GM18909 (cell line): ENCODE results near the gene TRAM2.
"Not testable (repeated sequence)": the region's sequence is repeated elsewhere in the genome, so short reads cannot be mapped to it uniquely, and the experiment has no call there.

Experiments
- ATAC-seq: cut with Tn5 transposase; IDR thresholded peaks from one replicate; pipeline ENCODE4 v1.9.1; 2021; ENCODE audit warnings: mild to moderate bottlenecking; ENCODE audit not compliant: unreplicated experiment, poor library complexity

TRAM2 gene

DNA sequence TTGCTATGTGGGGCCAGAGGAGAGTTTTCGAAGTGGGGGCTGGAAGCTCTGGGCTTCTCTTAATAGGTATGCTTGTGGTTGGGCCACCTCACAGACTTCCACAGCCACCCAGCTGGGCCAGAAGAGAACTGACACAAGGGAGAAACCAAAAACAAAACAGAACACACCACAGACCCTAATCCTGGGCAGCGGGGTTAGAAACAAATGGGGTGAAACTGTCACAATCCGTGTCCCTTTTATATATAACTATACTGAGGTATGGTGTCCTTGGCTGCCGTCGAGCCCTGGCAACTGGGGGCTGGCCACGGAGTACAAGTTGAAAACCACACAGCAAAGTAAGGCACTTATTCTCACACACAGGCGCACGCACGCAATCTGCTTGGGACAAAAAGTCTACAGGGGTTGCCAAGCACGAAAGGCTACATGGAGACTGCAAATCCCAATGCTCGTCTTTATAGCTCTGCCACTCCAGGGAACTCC is 78.3 kb downstream of the TRAM2 start:
- peak; percentile 53 for ATAC-seq

DNA sequence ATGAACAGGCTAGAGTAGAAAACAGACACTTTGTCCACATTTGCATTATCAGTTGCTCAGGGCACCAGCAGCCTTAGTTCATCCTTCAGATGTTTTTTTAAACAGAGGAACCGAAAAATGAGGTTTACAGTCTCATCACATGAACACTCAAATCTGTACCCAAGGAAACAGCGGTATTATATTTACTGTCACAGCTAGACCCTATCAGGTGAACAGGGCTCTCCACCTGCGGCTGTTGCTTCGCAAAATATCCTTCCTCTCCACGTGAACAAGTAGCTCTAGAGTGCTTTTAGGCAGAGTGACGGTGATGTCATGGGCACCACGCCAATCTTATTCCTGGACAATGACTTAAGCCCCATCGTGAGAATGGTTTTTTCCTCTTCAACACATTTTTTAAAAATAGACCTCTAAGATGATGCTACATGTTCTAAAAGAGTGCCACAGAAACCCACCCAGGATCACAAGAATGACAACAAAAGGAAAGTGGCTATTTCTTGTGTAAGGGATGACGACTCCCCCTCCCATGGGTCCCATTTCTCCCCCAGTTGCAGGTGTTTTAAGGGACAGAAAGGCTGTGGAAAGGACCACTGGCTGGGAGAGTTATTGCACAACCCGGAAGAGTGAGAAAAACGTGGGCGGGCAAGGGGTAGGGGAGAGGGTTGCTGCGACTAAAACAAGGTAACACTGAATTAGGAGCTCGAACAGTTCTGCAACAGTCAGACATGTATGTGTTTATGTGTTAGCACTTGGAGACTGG is 79.0 kb downstream of the TRAM2 start:
- peak; percentile 89 for ATAC-seq

DNA sequence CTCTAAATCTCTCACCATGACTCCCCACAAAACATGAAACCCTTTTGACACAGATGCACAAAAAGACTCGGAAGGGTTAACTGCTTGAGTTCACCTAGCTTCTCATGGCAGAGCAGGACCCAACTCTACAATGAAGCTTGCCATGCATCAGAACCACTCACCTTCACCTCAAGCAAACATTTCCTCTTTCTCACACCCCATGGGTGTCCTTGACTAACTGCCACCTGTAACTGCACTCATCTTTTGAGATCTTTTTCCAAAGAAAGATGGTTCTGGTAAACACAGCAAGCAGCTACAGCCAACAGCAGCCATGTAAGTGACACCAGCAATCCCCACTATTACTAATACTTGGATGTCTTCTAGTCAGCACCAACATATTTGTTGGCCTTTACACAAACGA is 80.2 kb downstream of the TRAM2 start:
- ATAC-seq, result no peak

DNA sequence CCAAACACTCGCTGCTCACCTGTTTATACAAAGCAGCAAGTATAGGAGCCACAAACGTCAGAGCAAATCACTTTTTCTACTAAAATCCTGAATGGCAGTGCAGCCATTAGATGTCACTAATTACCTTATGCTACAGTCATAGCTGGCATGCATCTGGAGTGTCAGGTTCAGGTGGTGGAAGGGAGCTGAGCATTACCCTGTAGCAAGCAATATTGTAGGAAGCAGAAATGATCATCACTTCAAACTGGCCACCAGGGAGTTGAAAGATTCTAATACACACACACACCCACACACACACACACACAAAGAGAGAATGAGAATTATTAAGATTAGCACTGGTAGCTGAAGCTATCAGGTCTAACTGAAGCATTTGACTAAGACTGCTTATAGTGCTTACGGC is 80.9 kb downstream of the TRAM2 start:
- ATAC-seq, result no peak

DNA sequence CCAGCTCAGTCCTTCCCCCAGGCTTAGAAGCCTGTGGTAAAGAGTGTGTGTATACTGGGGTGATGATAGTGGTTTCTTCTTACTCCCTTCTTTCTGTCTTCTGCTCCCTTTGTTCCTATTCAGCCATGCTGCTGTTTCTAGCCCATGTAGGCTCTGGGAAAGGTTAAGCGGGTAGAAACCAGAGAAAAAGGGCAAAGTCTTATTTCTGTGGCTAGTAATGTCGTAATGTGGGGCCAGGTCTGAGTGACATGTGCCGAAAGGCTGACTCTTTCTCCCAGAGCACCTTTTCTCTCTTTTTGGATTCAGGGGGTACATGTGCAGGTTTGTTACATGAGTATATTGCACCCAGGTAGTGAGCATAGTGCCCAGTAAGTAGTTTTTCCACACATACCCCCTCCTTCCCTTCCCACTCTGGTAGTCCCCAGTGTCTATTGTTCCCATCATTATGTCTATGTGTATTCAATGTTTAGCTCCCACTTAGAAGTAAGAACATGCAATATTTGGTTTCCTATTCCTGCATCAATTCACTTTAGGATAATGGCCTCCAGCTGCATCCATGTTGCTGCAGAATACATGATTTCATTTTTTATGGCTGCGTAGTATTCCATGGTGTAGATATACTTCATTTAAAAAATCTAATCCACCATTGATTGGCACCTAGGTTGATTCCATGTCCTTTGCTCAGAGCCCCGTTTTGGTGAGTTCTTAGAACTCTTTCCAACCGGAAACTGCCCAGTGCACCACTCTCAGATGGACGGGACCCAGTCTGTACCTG is 82.4 kb downstream of the TRAM2 start:
- ATAC-seq, result no peak

DNA sequence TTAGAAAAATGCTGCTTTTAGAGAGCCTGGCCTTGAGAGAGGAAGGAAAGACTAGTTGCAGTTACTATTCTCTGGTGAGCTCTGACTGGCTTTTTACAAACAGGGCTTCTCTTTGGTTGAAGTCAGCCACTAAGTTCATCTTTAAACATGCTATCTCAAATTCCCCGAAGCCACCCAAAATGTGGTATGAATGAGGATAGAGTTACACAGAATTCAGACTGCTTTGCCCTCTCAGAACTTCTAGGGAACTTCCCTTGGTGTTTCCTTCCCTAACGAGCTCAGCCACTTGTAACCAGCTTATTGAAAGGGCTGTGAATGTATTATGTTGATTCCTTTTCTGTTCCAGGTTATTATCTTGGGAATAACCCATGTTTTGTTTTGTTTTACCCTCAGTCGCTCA is 83.2 kb downstream of the TRAM2 start:
- ATAC-seq, result no peak

DNA sequence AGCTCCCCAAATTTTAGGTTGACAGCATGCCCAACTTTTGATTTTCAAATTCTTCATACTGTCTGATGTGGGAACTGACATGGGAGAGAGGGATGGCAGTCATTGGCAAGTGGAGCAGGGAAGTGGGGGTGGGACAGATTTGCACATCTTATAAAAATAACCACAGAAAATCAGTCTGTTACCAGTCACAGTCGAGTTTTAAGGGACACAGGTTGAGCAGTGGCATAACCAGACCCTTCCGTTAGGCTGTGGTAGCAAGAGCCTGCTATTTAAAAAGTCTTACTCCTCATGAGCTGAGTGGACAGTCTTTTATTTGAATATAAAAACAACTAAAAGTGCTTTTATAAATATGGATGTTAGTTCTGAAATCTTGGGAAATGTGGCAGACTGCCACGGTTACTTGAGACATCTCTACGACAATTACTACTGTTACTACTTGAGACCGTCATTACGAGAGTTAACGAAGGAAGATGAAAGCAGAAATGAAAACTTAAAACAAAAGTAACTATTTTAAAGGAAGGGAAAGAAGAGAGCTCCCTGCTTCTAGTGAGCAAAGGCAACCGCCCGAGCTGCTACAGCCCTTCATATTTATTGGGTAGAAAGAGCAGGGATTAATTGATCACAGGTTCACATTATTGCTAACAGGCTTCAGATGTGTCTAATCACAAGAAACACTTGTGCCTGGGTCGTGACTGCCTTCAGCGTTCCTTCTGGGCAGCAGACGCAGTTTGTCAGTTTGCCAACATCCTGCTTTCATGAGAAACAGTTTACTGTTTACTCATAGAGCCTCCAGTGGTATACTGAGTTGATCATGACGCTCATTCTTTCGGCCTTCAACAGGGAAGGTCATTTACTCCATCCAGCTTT is 85.4 kb downstream of the TRAM2 start:
- peak; percentile 70 for ATAC-seq

DNA sequence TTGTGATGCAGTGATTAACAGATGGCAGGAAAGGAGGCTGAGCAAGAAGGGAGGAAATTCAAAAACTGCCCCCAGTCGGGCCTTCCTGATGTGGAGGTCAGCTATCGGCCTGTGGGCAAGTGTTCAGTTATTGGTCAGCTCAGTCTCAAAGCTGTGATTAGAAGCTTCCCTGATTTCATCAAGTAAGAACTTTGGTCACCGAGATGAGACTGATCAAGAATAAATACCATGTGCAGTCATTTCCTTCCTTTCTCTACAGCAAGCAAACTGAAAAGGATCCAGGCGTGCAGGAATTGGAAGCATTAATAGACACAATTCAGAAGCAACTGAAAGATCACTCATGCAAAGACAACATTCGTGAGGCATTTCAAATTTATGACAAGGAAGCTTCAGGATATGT is 87.0 kb downstream of the TRAM2 start:
- no peak for ATAC-seq

DNA sequence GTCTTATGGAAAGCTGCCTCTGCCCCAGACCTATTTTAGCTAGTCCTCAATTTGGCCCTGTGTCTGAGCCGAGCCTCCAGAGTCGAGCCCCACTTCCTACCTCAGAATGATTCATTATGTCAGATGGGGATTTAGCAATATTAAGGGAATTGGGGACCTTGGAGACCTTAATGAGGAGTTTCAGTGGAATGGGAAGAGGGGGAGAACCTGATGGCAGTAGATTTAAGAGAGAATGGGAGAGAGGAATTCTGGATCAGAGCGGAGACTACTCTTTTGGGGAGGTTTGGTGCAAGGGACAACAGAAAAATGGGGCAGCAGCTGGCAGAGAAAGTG is 93.2 kb downstream of the TRAM2 start:
- ATAC-seq, result no peak

DNA sequence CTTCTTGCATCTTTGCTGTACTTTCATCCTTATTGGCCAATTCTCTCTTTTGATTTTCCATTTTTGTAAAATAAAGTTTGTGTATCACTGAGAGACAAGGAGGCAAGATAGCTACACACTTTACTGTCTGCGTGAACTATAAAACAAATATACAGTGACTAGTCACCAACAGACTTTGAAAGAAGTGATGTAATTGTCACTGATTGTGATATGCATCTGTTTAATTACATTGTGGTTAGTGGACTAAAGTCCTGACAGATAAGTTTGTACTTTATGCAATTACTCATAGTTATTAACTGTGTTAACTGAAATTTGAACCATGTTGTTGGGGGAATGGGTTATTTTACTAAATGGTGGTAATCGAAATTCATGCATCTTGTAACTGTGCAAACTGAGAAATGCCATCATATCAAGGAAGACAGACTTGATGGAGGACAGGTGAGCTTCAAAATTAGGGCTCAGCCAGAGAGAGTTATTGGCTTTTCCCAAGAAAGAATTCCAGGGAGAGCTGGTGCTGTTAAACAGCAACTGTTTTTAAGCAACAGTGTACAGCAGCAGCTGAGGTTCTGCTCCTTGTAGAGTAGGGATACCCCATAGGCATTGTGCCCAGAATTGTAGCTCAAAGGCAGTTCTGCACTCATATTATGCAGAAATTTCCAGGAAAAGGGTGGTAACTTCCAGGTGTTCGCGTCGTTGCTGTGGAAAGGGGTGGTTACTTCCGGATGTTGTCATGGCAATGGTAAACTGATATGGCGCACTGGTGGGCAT is 93.8 kb downstream of the TRAM2 start:
- no peak for ATAC-seq

DNA sequence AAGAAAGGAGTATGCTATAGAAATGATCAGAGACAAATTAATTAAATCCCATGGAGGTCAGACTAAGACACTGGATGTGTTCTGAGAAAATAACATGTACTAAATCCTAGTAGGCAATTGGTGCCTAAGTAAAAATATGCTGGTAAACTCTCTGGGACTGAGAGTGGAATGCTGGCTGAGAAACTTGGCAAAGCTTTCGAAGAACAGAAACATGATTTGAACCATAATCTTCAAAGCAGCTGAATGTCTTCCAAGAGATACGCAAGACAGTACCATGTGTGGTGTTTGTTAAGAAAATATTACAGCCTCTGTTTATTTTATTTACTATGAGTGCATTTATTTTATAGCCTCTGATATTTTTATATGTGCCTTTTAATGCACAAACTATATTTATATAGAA is 101.6 kb downstream of the TRAM2 start:
- no peak for ATAC-seq

DNA sequence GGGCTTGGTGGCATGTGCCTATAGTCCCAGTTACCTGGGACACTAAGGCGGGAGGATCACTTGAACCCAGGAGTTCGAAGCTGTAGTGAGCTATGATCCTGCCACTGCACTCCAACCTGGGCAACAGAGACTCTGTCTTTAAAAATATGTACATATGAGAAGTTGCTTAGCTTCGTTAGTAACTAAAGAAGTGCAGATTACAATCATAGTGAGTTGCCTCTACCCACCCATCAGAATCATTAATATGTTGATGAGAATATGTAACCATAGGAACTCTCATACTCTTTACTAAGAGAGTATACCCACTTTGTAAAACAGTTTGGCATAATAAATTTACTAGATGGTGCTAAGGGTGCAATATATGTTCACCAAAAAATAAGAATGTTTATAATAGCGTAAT is 102.7 kb downstream of the TRAM2 start:
- ATAC-seq, result no peak

DNA sequence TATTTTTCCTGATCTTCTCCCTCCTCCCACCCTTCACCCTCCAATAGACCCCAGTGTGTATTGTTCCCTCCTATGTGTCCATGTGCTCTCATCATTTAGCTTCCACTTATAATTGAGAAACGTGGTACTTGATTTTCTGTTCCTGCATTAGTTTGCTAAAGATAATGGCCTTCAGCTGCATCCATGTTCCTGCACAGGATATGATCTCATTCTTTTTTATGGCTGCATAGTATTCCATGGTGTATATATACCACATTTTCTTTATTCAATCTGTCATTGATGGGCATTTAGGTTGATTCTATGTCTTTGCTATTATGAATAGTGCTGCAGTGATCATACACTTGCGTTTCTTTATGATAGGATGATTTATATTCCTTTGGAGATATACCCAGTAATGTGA is 115.7 kb downstream of the TRAM2 start:
- not testable (repeated sequence) for ATAC-seq

DNA sequence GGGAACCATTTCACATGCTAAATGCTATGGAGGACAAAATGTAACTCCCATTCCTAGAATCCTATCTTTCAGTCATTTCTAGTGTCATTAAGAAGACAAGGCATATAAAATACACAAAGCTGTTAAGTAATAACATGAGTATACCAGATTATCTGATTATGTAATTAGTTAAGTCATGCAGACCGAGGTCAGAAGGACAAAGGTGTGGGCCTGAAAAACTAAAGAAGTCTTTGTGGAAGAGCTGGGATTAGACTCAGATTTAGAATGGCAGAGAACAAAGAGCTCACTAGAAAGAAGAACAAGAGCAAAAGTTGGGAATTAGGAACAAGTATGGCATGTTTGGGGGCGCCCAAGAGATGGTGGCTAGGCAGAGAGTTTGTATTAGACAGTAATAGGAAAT is 119.8 kb downstream of the TRAM2 start:
- ATAC-seq, result no peak

DNA sequence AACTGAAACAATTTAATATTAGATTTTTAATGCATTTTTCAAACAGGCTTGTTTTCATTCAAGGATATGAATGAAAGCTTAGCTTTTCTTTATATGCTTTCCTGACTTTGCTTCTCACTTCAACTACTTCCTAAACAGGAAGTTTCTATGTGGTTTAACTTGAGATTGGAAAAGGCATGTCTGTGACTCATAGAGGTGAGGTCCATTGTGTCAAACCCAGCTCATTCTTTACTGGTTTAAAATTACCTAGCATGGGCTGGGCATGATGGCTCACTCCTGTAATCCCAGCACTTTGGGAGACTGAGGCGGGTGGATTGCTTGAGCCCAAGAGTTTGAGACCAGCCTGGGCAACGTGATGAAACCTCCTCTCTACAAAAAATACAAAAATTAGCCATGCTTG is 122.3 kb downstream of the TRAM2 start:
- ATAC-seq, result no peak
